Stimulated activated CD4-positive, alpha-beta T cell treated with anti-CD3 and anti-CD28 coated beads, Interleukin-12 subunit alpha, Interleukin-12 subunit beta, amount 100 ng/mL, for 4 hours (primary cell): ENCODE data around the gene PAAF1.
"Not testable (repeated sequence)": the region's sequence is repeated elsewhere in the genome, so short reads cannot be mapped to it uniquely, and the experiment has no call there.

Experiments
- DNase-seq: peaks from one replicate; pipeline ENCODE4 v3.0.0-alpha.2; 2020

PAAF1 gene

DNA sequence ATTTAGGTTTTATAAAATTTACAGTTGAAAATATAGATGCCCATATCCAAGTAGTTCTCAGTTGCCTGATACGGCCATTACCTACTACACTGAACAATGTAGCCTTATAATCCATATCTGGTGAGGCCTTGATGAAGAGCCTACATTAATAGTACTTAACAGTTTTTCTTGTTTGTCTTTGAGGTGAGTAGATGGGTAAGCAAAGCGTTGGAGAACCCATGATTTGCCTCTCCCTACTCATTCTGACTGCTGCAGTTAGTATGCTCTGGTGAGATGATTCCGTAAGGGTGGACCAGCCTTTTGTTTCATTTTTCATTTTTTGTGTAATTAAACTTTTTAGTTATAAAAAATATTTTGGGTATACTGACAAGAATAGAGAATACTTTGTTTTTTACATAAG lies 11.4 kb downstream of the PAAF1 start:
- no peak for DNase-seq

DNA sequence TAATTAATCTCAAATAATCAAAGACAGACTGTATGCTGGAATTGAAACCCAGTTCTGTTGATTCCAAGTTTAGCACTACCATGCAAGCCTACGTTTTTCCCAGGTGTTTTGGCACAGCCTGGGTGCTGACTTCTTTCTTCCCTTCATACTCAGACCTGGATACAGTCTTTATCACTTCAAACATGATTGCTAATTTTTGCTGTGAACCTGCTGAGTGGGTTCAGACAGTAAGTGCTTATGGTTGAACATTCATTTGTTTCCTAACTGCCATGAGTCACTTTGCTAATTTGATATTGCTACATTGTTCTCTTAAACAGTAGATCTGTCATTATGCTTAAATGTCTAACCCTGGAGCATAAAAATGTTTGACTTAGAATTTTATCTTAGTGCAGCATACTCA lies 12.2 kb downstream of the PAAF1 start:
- no peak for DNase-seq

DNA sequence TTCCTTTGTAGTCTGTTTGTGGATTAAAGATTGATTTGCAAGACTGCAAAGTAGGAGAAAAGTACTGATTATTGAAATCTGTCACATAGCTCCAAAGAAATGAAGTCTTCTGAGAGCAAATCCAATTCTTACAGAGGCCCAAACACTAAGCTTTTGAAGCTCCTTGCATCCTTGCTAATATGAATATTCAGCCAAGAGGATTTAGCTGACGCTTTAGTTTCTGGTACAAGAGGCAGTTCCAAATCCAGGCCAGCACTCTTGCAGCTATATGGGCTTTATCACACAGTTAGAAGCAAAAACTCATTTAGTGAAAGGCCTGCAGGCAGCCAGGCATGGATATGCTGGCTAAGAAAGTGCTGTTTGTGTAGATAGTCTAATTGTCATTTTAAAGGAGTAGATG lies 12.7 kb downstream of the PAAF1 start:
- DNase-seq: no peak

DNA sequence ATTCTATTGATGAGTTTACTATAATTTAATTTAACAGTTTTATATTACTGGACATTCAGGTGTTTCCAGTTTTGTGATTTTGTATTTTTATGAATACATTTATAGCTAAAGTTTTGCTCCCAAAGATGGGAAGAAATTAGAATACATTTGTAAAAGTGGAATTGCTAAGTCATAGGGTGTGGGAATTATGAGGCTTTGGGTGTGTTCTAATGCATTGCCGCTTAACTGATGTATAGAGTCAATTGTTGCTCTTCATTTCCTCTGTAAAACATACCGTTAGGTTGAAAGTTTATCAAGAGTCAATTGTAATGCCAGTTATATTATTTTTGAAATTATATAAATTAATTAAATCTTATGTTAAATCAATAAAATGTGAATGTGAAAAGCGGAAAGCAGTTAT lies 16.2 kb downstream of the PAAF1 start:
- no peak for DNase-seq

DNA sequence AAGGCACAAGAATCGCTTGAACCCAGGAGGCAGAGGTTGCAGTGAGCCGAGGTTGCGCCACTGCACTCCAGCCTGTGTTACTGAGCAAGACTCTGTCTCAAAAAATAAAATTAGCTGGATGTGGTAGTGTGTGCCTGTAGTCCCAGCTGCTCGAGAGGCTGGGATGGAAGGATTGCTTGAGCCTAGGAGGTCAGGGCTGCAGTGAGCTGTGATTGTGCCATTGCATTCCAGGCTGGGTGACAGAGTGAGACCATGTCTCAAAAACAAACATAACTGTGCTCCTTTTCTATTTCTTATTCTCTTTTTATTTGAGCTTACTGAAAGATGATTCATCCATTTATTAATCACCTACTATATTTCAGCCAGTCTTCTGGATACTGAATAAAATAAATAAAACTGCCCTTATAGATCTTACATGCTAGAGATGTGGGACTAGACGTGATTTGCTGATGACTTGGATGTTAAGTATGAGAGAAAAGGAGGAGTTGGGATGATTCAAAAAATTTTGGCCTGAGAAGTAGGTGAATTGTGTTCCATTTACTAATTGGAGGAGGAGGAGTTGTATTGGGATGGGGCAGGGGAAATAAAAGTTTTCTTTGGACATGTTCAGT lies 18.0 kb downstream of the PAAF1 start:
- DNase-seq: no peak

DNA sequence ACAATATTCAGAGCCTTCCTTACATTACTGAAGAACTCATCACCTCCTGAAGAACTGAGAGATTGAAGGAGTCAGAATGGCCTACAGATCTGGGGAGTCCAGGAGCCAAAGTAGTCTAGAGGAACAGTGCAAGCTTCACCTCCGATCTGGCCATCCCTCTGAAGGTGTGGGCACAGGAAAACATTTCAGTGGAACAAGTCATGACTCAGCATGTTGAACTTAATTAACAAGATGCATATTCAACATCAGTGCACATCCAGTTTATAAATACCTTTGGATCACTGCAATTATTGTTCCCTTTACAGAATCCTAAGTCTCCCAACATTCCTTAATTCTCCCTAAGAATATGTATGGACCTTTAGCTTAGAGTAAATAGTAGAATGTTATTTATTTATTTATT lies 25.5 kb downstream of the PAAF1 start:
- DNase-seq: no peak

DNA sequence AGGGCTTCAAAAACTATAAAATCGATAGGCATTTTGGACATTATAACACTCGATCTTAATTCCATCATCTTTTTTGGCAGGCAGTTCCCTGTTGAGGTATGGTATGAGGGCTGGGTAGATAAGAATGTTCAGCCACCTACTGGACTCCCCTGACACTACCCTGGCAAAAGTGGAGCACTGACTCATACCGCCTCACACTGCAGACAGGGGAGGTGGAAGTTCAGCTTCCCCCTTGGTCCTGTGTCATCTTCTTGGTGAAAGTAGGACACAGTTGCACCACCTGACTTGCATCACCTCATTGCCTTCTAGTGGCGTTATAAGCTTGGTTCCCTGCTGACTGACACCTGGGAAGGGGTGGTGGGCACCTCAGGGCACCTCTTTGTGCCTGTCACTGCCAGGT lies 30.4 kb downstream of the PAAF1 start:
- no peak for DNase-seq

DNA sequence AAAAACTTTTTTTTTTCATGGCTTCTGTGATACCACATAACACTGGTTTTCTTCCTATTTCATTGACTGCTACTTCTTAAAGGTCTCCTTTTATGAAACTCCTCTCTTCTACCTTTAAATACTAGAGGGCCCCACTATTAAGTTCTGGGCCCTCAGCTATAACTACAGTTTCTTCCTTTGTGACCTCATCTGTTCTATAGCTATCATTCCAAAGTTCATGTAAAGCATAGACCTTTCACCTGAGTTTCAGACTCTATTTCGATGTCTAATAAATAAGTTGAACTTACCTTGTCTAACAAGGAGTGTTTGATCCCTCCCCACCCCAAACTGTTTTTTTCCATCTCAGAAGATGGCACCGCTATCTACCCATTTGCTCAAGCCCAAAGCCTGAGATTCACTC lies 35.2 kb downstream of the PAAF1 start:
- DNase-seq: no peak

DNA sequence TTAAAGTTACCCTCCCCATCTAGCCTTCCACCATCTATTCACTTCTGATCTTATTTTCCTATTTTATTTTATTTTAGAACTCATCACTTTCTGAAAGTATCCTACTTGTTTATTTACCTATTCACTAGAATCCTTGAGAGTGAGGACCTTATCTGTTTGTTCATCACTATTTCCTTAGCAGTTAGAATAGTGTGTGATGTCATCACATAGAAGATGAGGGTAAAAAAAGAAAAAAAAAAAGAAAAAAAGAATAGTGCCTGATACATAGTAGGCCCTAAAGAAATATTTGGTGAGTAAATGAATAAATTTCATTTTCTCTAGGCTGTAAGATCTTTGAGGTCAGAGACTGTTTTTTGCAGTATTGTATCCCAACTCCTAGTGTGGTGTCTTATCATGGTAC lies 36.7 kb downstream of the PAAF1 start:
- DNase-seq: no peak

DNA sequence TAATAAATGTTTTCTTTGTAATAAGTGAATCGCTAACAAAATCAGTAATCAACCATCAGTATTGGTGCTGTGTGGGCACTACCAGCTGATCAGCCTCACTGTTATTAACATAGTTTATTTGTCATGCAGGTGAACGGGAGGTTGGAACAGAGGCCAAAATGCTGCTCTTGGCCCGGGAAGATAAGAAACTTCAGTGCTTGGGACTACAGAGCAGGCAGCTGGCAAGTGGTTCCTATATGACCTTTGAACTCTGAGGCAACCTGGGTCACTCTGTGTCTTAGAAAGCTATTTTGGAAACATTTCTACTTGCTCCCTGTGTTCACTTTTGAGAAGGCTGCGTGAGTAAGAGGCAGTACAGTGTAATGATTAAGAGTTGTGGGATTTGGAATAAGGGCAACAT lies 37.5 kb downstream of the PAAF1 start:
- no peak for DNase-seq

DNA sequence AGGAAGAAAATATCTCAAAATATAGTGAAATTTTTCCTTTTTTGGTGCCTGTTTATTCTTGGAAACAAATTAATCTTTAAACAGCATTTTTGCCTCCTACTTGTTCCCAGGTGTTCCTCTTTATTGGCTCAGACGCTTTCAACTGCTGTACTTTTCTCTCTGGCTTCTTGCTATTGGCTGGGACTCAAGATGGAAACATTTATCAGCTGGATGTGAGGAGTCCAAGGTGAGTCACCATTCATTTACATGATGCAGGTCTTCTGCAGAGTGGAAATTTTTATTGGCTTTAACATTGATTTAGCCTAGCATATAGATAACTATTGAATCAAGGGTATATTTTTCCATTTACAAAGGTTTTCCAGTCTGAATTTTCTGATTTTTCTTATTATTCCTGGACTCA lies 39.6 kb downstream of the PAAF1 start:
- DNase-seq: no peak

DNA sequence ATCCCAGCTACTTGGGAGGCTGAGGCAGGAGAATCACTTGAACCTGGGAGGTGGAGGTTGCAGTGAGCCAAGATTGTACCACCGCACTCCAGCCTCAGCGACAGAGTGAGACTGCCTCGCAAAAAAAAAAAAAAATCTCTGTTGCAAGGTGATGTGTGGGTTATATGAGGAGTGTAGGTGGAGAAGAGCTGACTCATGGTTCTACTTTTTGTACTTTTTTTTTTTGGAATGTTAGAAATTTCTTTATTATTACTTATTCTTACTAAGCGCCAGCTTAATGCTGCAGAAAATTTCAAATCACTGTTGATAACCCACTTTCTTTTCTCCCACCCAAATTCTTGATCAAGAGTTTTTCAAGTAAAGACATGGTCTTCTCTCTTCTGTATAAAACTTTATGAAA lies 44.4 kb downstream of the PAAF1 start:
- DNase-seq: no peak

DNA sequence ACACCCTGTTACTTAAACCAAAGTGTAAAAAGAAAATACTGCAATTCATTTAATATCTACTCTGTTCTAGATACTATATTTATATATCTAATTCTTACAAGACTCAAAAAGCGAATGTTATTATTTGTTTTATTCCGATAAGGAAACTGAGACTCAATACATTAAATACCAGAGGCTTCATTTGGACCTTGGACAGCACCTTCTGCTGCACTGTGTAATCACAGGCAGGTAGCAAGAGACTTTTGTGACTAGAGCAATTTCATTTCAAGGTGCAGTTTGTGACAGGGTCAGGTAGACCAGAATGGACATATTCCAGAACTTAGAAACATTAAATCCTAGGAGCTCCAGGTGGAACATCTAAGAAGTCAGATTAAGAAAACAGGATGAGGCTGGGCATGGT lies 52.6 kb downstream of the PAAF1 start:
- DNase-seq: no peak

DNA sequence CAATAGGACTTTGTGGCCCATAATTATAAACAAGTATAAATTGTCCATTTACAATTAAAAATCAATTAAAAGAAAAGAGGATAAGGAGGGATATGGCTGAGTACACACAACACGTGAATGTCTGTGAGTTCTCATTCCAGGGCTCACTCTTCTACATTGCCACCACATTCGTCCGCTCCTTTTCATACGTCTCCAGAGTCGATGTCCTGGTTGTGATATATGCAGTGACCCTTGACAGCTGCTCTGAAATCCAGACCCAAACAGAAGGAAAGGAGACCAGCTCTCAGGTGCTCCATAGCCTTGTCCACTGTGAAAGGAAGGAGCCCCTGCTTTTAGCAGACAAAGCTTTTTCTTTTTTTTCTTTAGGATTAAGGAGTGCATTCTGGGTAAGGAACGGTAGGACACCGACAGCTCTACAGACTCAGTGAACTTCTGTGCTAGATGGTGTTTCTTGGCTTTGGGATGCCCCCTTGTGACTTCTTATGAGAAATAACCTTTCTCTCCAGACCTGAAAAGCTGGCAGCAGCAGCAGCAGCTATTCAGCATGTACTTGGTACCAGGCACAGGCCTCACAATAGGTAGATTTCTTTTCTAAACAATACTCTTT lies 54.3 kb downstream of the PAAF1 start:
- no peak for DNase-seq

DNA sequence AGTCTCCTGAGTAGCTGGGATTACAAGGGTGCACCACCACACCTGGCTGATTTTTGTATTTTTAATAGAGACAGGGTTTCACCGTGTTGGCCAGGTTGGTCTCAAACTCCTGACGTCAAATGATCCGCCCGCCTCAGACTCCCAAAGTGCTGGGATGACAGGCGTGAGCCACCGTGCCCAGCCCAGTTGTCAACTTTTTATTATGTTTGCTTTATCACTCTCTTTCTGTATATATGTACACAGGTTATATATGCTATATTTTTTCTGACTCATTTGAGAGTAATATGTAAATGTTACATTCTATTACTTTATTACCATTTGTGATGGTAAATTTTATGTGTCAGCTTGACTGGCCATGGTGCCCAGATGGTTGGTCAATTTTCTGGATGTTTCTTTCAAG lies 55.2 kb downstream of the PAAF1 start:
- no peak for DNase-seq

DNA sequence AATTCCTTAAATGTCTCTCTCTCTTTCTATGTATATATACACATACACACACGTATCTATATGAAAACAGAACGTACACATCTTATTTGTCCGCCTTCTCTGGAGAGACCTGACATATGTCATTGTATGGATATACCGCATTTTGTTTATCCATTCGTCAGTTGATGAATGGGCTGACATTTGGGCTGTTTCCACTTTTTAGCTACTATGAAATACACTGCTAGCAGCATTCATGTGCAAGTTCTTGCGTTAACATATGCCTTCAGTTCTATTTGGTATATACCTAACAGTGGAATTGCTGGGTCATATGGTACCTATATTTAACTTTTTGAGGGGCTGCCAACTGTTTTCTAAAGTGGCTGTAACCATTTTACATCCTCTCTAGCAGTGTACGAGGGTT lies 56.0 kb downstream of the PAAF1 start:
- no peak for DNase-seq

DNA sequence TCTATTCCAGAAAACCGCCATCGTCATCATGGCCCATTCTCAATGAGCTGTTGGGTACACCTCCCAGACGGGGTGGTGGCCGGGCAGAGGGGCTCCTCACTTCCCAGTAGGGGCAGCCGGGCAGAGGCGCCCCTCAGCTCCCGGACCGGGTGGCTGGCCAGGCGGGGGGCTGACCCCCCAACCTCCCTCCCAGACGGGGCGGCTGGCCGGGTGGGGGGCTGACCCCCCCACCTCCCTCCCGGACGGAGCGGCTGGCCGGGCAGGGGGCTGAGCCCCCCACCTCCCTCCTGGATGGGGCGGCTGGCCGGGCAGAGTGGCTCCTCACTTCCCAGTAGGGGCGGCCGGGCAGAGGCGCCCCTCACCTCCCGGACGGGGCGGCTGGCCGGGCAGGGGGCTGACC lies 59.2 kb downstream of the PAAF1 start:
- DNase-seq: not testable (repeated sequence)

DNA sequence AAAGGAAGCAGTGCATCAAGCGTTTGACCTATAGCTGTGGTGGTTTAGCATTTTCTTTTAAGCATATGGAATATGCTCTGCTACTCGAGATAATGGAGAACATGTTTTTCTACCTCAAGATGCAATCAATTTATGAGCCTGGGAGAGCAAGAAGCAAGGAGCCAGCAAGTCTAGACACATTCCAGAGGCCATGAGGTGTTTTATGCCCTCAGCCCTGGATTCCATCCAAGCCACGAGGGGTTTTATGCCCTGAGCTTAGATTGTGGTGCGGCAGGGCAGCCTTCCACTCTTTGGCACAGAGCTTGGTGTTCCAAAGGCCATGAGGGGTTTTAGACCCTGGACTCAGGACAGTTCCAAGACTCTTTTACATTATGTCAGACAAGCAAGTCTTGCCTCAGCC lies 62.3 kb downstream of the PAAF1 start:
- DNase-seq: no peak

DNA sequence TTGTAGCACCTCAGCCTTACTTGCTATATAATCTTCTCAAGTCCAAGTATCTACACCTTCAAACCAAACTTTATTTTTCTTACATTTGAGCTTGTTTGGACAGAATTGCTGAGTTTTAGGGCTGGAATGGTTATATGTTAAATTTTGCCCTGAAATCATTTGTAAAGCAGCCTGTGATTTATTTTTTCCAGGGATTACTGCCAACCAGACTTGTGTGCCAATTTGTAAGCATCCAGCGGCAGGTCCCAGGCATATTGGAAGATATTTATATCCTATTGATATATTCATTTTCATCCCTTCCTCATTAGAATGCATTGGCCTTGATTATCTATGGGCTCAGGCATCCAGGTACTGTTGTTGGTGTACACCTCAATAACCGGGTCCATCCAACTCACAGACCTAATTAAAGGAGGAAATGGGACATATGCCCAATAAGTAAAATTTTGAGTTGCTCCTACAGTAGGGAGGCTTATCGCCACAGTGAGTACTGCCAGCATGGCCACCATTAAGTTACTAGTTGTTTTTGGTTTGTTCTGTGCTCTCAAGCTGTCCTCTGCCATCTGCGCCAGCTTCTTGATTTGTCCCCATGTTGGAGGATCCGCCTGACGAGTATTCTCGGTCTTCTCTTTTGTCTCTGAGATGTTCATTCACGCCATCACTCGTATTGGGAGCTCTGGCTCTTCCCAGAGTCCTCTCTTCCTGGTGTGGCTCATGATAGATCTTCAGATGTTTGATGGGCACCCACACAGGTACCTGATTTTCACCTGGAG lies 64.2 kb downstream of the PAAF1 start:
- DNase-seq: no peak

DNA sequence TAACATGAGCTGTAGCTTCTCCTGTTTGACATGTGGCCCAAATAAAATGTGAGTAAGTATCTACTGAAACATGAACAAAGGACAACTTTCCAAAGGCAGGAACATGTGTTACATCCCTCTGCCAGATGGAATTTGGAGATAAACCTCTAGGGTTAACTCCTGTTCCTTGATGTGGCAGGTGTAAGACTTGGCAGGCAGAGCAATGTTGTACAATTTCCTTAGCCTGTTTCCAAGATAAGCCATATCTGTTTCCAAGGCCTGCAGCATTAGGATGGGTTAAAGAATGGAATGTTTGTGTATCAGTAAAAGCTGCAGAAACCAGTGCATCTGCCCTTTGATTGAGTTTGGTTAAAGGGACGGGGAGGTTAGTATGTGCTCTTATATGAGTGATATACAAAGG lies 65.2 kb downstream of the PAAF1 start:
- no peak for DNase-seq

DNA sequence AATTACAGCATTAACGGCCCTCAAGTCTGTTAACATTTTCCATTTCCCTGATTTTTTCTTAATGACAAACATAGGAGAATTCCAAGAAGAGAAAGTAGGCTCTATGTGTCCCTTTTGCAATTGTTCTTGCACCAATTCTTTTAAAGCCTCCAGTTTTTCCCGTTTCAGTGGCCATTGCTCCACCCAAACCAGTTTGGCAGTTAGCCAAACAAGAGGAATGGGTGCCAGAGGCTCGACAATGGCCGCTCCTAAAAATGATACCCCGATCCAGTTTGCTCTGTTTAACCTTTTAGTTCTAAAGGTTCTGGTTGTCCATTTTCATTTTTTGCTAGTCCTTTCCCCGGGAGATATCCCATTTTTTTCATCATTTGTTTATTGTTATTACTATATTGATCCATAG lies 67.3 kb downstream of the PAAF1 start:
- DNase-seq: no peak

DNA sequence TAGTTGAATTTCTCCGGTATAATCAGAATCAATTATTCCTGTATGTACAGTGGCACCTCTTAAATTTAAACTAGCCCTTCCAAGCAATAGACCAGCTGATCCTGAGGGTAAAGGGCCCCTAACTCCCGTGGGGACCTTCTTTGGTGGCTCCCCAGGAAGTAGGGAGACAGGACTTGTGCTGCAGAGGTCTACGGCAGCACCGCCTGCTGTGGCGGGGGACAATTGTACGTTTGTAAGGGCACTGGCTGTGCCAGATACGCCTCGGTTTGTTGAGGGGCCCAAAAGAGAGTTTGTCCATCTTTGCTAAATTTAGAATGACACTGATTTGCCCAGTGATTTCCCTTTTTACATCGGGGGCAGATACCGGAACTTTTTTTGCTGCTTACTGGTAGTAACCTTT lies 68.1 kb downstream of the PAAF1 start:
- DNase-seq: no peak

DNA sequence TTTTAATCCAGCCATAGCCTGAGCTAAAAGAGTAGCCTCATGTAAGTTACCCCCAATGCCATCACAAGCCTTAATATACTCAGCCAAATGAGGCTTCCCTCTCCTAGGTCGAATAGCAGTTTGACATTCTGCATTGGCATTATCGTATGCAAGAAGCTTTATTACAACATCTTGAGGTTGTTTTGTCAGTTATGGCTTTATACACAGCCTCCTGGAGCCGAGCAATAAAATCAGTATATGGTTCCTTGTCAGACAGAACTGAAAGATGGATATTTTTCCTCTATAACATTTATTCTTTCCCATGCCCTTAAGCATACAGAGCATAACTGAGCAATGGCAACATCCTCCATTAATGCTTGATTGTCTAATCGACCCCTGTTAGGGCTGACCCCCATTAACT lies 68.6 kb downstream of the PAAF1 start:
- DNase-seq: no peak

DNA sequence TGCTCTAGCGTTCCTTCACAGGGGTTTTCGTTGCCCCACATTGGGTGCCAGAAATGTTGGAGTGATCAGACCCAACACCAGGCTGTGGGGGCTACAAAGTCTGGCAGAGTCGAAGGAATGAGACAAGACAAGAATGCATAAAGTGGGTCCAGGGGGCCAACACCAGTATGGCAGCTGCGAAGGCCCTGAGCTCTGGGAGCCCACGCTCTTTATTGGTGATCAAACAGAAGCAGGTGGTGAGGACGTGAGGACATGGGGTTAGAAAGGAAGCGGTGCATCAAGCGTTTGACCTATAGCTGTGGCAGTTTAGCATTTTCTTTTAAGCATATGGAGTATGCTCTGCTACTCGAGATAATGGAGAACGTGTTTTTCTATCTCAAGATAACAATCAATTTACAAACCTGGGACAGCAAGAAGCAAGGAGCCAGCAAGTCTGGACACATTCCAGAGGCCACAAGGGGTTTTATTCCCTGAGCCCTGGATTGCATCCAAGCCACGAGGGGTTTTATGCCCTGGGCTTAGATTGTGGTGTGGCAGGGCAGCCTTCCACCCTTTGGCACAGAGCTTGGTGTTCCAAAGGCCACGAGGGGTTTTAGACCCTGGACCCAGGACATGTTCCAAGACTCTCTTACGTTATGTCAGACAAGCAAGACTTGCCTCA lies 70.1 kb downstream of the PAAF1 start:
- DNase-seq: no peak
